Esophagus muscularis mucosa (tissue), 4 donors: ENCODE measurements around the gene SPPL2C. TPM values are rescaled to one million over a fixed set of nuclear protein-coding genes. Genes with fewer than 3 reads are reported as not detected.

Experiments
- DNase-seq: peaks from one replicate; pipeline ENCODE4 v3.0.0-alpha.2; 2017; ENCODE audit errors: extremely low spot score
- H3K27ac ChIP-seq, 4 donors: fragments of 200-600 bp; sonication (generic); replicated peaks in 1 of 4; 1 replicate in 3 of 4; 2 replicates in 1 of 4; pipeline ENCODE4 v1.5.1; 2016 to 2019; ENCODE audit warnings: mild to moderate bottlenecking in 1 of 4
- H3K27me3 ChIP-seq, 4 donors: fragments of 200-600 bp; sonication (generic); one replicate each; pipeline versions ENCODE4 v1.5.1 to v1.6.0; 2016 to 2019
- H3K36me3 ChIP-seq, 4 donors: fragments of 200-600 bp; sonication (generic); one replicate each; pipeline ENCODE4 v1.5.1; 2016 to 2019
- H3K4me1 ChIP-seq, 4 donors: fragments of 200-600 bp; sonication (generic); one replicate each; pipeline ENCODE4 v1.5.1; 2016 to 2019
- H3K4me3 ChIP-seq, 4 donors: fragments of 200-600 bp; sonication (generic); 1 replicate in 2 of 4; 2 replicates in 2 of 4; pipeline ENCODE4 v1.5.1; 2016 to 2019; ENCODE audit warnings: mild to moderate bottlenecking in 4 of 4, moderate library complexity in 1 of 4
- H3K9me3 ChIP-seq, 4 donors: fragments of 200-600 bp; sonication (generic); 1 replicate in 3 of 4; 2 replicates in 1 of 4; pipeline ENCODE4 v1.5.1; 2016 to 2019
- EP300 ChIP-seq: sonication (generic); formaldehyde crosslinking; IDR thresholded peaks from one replicate; pipeline ENCODE4 v1.6.1; 2017; ENCODE audit warnings: antibody characterized with exemption
- POLR2A ChIP-seq: fragments of 450-650 bp; IDR thresholded peaks from one replicate; pipeline ENCODE4 v1.6.1; 2017; ENCODE audit warnings: antibody characterized with exemption, moderate library complexity, mild to moderate bottlenecking, low read depth
- POLR2AphosphoS5 ChIP-seq, 2 donors: sonication (generic); formaldehyde crosslinking; IDR thresholded peaks; one replicate each; pipeline ENCODE4 v1.6.1; 2017; ENCODE audit warnings: antibody characterized with exemption in 2 of 2
- WGBS: methylation state at CpG from one replicate; pipeline ENCODE4 v1.1.5; 2018; 5-methylcytosine and 5-hydroxymethylcytosine counted together
- intact Hi-C: fragments of 100-400 bp; cut with DNase I; formaldehyde crosslinking; loops from one replicate; pipeline ENCODE4 v1.15.1; 2023
- total RNA-seq, 4 donors: library from RNA; depleted of rRNA; stranded (reverse); fragments of >200 nt; gene quantifications; one replicate each; pipeline versions ENCODE4 v1.1.0 to v1.2.1, GENCODE V29; 2016
- TF ChIP-seq, protein P1 (sequence below), 3 experiments: fragments of 200-600 bp in 2 of 3; fragments of 450-650 bp in 1 of 3; sonication (generic) in 2 of 3; IDR thresholded peaks; one replicate each; pipeline ENCODE4 v1.5.1; 2017 to 2019; ENCODE audit warnings: antibody characterized with exemption in 3 of 3, mild to moderate bottlenecking in 2 of 3, moderate library complexity in 1 of 3

The SPPL2C gene
- total RNA-seq, 4 donors from 2014 or later, result not detected

DNA sequence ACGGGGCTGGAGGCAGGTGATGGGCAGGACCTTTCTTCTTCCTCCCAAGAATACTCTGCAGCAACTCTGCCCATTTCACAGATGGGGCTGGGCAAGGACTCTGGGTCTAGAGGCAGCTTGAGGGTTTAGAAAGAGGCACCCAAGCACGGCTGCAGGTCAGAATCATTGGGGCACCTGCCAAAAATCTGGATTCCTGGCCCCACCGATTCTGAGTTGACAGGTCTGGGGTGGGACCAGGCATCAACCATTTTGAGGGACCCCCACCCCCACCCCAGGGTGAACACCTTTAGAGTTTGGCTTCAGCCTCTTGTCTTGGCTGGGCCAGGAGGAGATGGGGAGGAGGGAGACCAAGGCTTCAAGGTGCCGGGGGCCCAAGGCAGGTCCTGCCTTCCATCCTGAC is 5.3 kb downstream of the SPPL2C start:
- Histone ChIP-seq H3K9me3 (no peaks in the 10 kb centered on the region), H3K27me3 (peaks cover 0 to 60% (median 0%) of the 10 kb centered on the region in 4 donors), H3K36me3 (no peaks in the 10 kb centered on the region), H3K4me1 (no peaks in the 10 kb centered on the region), H3K4me3 (no peak overlapping the region), H3K27ac (no peak overlapping the region)
- no peak for TF ChIP-seq EP300
- TF ChIP-seq, protein P1, sequence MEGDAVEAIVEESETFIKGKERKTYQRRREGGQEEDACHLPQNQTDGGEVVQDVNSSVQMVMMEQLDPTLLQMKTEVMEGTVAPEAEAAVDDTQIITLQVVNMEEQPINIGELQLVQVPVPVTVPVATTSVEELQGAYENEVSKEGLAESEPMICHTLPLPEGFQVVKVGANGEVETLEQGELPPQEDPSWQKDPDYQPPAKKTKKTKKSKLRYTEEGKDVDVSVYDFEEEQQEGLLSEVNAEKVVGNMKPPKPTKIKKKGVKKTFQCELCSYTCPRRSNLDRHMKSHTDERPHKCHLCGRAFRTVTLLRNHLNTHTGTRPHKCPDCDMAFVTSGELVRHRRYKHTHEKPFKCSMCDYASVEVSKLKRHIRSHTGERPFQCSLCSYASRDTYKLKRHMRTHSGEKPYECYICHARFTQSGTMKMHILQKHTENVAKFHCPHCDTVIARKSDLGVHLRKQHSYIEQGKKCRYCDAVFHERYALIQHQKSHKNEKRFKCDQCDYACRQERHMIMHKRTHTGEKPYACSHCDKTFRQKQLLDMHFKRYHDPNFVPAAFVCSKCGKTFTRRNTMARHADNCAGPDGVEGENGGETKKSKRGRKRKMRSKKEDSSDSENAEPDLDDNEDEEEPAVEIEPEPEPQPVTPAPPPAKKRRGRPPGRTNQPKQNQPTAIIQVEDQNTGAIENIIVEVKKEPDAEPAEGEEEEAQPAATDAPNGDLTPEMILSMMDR (IDR thresholded peaks at IDR 0.05), result no peak
- TF ChIP-seq POLR2A, result no peak
- intact Hi-C loops, result no loop called here
- WGBS, result 67% methylated on average over 3 of the region's 4 CpGs
- DNase-seq, result no peak

DNA sequence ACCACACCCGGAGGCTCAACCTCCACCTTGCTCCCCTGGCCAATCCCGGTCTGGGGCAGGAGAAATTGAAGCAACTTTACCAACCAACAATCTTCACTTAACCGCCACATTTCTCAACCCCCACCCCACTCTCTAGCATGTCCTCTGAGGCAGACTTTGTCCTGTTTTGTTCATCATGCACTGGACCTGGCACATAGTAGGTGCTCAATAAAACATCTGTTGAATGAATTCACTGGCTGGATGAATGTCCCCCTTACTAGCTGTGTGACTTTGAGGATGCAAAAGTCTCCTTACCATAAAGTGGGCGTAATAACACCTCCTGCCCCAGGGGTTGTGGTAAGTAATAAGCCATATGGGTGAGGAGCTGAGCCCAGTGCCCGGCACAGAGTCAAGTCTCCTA is 5.8 kb downstream of the SPPL2C start:
- intact Hi-C loops, result no loop called here
- no peaks in the 10 kb centered on the region for H3K36me3 ChIP-seq
- no peaks in the 10 kb centered on the region for H3K4me1 ChIP-seq
- H3K27me3 ChIP-seq, result peaks cover 0 to 65% (median 0%) of the 10 kb centered on the region in 4 donors
- no peak overlapping the region for H3K27ac ChIP-seq
- TF ChIP-seq, protein P1 (IDR thresholded peaks at IDR 0.05), result no peak
- no peak for TF ChIP-seq POLR2AphosphoS5 (IDR thresholded peaks at IDR 0.05)
- TF ChIP-seq EP300, result no peak
- no peak for TF ChIP-seq POLR2A
- H3K4me3 ChIP-seq, result no peak overlapping the region
- no peaks in the 10 kb centered on the region for H3K9me3 ChIP-seq
- WGBS, result 70% methylated on average over 4 of the region's 5 CpGs
- no peak for DNase-seq

DNA sequence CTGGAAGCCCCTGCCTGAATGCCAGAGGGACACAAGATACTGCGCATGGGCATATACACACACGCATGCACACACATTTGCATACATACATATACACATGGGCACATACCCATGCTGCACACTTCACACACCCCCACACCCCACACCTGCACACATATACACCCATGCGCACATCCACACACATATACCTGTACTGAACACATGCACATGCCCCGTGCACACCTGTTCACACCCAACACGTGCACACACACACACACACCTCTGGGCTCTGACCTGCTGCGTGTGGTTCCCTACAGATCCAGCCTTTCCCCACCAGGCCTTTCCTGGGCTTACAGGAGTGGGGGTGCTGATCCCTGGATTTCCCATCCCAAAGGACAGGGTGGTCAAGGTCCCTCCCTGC is 6.3 kb downstream of the SPPL2C start:
- TF ChIP-seq POLR2AphosphoS5 (IDR thresholded peaks at IDR 0.05), result no peak
- no peak for TF ChIP-seq EP300
- no peak for TF ChIP-seq POLR2A
- TF ChIP-seq, protein P1 (IDR thresholded peaks at IDR 0.05), result no peak
- Histone ChIP-seq H3K4me3 (no peak overlapping the region), H3K9me3 (no peaks in the 10 kb centered on the region), H3K27ac (no peak overlapping the region), H3K4me1 (no peaks in the 10 kb centered on the region), H3K27me3 (peaks cover 0 to 65% (median 0%) of the 10 kb centered on the region in 4 donors), H3K36me3 (no peaks in the 10 kb centered on the region)
- WGBS, result 80% methylated on average over 6 of the region's 6 CpGs
- intact Hi-C loops, result no loop called here
- no peak for DNase-seq

DNA sequence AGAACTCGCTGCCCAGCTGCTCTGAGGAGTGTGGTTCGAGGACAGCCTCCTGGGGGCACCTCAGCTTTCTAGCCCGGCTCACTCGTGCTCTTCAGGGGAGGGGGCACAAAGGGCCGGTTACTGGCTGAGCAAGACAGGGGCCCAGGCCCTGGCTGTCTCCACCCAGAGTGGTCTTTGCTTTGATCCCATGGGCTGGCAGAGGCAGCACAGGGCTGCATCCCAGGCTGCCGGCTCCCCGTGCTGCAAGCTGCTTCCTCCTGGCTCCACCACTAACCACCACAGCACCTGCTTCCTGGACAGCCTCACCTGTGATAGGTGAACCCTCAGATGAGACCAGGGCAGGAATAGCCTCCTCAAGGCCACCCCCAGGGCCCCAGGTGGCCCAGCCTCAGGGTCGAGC is 6.8 kb downstream of the SPPL2C start:
- TF ChIP-seq, protein P1 (IDR thresholded peaks at IDR 0.05), result no peak
- TF ChIP-seq POLR2A (no peak), POLR2AphosphoS5 (IDR thresholded peaks at IDR 0.05) (no peak), EP300 (no peak)
- intact Hi-C loops, result no loop called here
- H3K27ac ChIP-seq, result no peak overlapping the region
- H3K9me3 ChIP-seq, result no peaks in the 10 kb centered on the region
- H3K4me3 ChIP-seq, result no peak overlapping the region
- DNase-seq, result no peak
- no peaks in the 10 kb centered on the region for H3K4me1 ChIP-seq
- no peaks in the 10 kb centered on the region for H3K36me3 ChIP-seq
- H3K27me3 ChIP-seq, result peaks cover 0 to 62% (median 0%) of the 10 kb centered on the region in 4 donors
- WGBS, result 47% methylated on average over 6 of the region's 8 CpGs

DNA sequence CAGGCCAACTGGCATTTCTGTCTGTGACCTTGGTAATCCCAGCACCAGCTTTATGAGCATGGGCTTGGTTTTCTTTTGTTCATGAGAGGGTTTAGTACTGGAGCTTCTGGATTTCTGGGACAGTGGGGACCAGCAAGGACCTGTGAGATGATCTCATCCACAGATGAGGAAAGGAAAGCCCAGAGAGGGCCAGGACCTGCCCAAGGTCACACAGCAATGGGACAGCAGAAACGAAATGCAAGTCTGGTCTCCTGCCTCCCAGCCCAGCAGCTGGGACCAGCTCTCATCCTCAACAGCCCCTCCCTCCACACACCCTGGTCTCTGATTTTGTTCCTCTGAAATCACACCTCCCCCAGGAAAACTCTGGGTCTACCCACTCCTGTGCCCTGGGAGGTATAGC is 7.2 kb downstream of the SPPL2C start:
- no peak overlapping the region for H3K27ac ChIP-seq
- peaks cover 0 to 58% (median 0%) of the 10 kb centered on the region in 4 donors for H3K27me3 ChIP-seq
- intact Hi-C loops, result no loop called here
- H3K4me3 ChIP-seq, result no peak overlapping the region
- WGBS, result 63% methylated on average over 1 of the region's 1 CpG
- no peaks in the 10 kb centered on the region for H3K4me1 ChIP-seq
- H3K36me3 ChIP-seq, result no peaks in the 10 kb centered on the region
- no peaks in the 10 kb centered on the region for H3K9me3 ChIP-seq
- TF ChIP-seq EP300 (no peak), POLR2AphosphoS5 (IDR thresholded peaks at IDR 0.05) (no peak), POLR2A (no peak)
- TF ChIP-seq, protein P1 (IDR thresholded peaks at IDR 0.05), result no peak
- no peak for DNase-seq
